Omental fat pad (tissue), 4 donors: ENCODE data around the gene GOSR2. TPM values are rescaled to one million over a fixed set of nuclear protein-coding genes. Genes with fewer than 3 reads are reported as not detected.

Source experiments
- ATAC-seq: fragments of 150-250 bp; one replicate; pipeline ENCODE4 v1.9.1; 2016; ENCODE audit warnings: mild to moderate bottlenecking, moderate library complexity; ENCODE audit not compliant: low FRiP score
- DNase-seq: peaks from one replicate; pipeline ENCODE4 v3.0.0-alpha.2; 2019; ENCODE audit warnings: low spot score
- CTCF ChIP-seq, 3 donors: fragments of 450-650 bp; IDR thresholded peaks; one replicate each; pipeline ENCODE4 v1.5.1; 2016 to 2017; ENCODE audit warnings: antibody characterized with exemption in 3 of 3, mild to moderate bottlenecking in 3 of 3, moderate library complexity in 2 of 3
- total RNA-seq, 4 donors: library from RNA; depleted of rRNA; stranded (reverse); fragments of >200 nt; gene quantifications; one replicate each; pipeline ENCODE4 v1.1.0, GENCODE V29; 2016

Gene GOSR2
- total RNA-seq, 4 donors from 2014 or later, result 37.4 to 59.4 (median 47.3) TPM

DNA sequence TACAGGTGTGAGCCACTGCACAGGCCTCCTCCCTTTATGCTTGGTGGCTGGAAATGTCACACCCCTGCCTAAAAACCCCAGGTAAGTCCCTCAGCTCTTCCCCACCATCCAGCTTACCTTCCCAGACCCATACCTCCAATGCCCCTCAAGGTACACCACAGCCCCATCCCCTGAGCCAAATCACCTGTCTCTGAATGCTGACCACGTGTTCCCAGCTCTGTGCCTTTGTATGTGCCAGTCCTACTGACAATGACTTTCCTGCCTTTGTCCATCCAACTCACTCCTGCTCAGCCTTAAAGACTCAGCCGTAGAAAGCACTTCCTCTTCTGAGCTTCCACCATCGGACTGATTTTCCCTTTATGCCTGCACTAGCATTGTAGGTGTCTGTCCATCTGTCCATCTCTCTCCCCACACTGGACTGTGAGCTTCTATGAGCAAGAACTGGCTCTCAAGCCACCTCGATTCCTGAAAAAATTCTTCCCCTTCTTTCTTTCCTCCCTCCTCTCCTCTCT is 30.7 kb upstream of the GOSR2 start:
- no peak for TF ChIP-seq CTCF (IDR thresholded peaks at IDR 0.05)
- no peak for ATAC-seq
- no peak for DNase-seq

- TF ChIP-seq CTCF (IDR thresholded peaks at IDR 0.05), result no peak
- DNase-seq, result no peak
- no peak for ATAC-seq
Measured at GRCh38 chr17:46894024-46894423, 28.9 kb upstream of the GOSR2 start.

- no peak for TF ChIP-seq CTCF (IDR thresholded peaks at IDR 0.05)
- DNase-seq (no peak), ATAC-seq (no peak)
Measured at GRCh38 chr17:46894476-46895151, 28.3 kb upstream of the GOSR2 start.

GRCh38 chr17:46895171-46895570 is 27.8 kb upstream of the GOSR2 start:
- ATAC-seq (no peak), DNase-seq (no peak)
- no peak for TF ChIP-seq CTCF (IDR thresholded peaks at IDR 0.05)

GRCh38 chr17:46896991-46897390 is 26.0 kb upstream of the GOSR2 start:
- ATAC-seq (no peak), DNase-seq (no peak)
- no peak for TF ChIP-seq CTCF (IDR thresholded peaks at IDR 0.05)

GRCh38 chr17:46898364-46898763 is 24.6 kb upstream of the GOSR2 start:
- no peak for TF ChIP-seq CTCF (IDR thresholded peaks at IDR 0.05)
- ATAC-seq (no peak), DNase-seq (no peak)

DNA sequence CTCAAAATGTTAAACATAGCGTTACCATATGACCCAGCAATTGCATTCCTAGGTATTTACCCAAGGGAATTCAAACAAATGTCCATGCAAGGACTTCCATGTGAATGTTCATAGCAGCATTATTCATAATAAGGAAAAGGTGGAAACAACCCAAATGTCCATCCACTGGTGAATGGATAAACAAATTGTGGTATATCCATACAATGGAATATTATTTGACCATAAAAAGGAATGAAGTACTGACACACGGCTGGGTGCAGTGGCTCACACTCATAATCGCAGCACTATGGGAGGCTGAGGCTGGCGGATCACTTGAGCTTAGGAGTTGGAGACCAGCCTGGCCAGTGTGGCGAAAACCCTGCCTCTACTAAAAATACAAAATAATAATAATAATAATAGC is 24.1 kb upstream of the GOSR2 start:
- ATAC-seq (no peak), DNase-seq (no peak)
- TF ChIP-seq CTCF (IDR thresholded peaks at IDR 0.05), result no peak
